ENCODE results near the gene TBCEL. TPM values are rescaled to one million over a fixed set of nuclear protein-coding genes. Genes with fewer than 3 reads are reported as not detected.

TBCEL gene
- total RNA-seq, 2 donors from 2014 or later = 17.7 to 24.6 TPM

DNA sequence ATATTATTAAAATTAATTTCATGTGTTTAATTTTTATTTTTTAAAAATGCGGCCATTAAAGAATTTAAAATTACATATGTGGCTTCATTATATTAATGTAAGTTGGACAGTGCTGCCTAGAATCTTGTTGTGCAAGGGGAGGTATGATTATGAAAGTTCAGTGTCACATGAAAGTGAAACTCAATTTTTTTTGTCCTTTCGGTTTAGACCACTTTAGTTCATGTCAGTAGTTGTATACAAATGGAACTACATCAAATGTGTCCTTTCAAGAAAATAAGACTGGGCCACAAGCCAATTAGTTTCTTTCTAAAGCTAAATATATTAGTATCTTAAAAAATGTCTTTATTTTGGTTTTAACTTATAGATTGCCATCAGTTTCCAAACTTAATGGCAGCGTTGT, 35.7 kb downstream of the TBCEL start:
- no peaks in the 10 kb centered on the region for H3K36me3 ChIP-seq
- no peak overlapping the region for H3K27ac ChIP-seq
- no peak for DNase-seq (ENCODE audit: low spot score)
- no peaks in the 10 kb centered on the region for H3K4me1 ChIP-seq (ENCODE audit: control insufficient read depth in 1 of 2, low read depth in 2 of 2)
- TF ChIP-seq, protein P1, sequence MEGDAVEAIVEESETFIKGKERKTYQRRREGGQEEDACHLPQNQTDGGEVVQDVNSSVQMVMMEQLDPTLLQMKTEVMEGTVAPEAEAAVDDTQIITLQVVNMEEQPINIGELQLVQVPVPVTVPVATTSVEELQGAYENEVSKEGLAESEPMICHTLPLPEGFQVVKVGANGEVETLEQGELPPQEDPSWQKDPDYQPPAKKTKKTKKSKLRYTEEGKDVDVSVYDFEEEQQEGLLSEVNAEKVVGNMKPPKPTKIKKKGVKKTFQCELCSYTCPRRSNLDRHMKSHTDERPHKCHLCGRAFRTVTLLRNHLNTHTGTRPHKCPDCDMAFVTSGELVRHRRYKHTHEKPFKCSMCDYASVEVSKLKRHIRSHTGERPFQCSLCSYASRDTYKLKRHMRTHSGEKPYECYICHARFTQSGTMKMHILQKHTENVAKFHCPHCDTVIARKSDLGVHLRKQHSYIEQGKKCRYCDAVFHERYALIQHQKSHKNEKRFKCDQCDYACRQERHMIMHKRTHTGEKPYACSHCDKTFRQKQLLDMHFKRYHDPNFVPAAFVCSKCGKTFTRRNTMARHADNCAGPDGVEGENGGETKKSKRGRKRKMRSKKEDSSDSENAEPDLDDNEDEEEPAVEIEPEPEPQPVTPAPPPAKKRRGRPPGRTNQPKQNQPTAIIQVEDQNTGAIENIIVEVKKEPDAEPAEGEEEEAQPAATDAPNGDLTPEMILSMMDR (IDR thresholded peaks at IDR 0.05) = no peak
- H3K9me3 ChIP-seq = no peaks in the 10 kb centered on the region
- no peak overlapping the region for H3K4me3 ChIP-seq
- no peaks in the 10 kb centered on the region for H3K27me3 ChIP-seq (replicated peaks; ENCODE audit: insufficient read depth)
- no peak for ATAC-seq (ENCODE audit: insufficient number of reproducible peaks, low FRiP score, low read depth)

DNA sequence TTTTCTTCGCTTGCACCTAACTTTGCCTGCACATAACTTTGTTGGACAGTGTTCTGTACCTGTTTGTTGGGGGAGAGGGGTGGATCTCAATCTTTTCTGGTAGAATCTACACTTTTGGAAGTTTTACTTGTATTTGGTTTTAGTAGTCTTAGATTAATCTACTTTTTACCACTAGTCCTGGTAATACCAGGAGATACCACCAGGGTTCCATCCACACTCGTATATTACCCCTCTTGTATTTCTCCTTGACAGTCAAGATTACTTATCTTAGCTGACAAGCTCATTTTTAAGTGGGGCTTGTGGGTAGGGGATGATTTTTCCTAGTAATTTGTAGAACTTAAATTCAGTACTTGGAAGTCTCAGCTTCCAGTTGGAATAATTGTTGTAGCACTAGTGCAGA, 39.8 kb downstream of the TBCEL start:
- H3K36me3 ChIP-seq = no peaks in the 10 kb centered on the region
- no peaks in the 10 kb centered on the region for H3K9me3 ChIP-seq
- no peak overlapping the region for H3K4me3 ChIP-seq
- no peaks in the 10 kb centered on the region for H3K4me1 ChIP-seq (ENCODE audit: control insufficient read depth in 1 of 2, low read depth in 2 of 2)
- H3K27me3 ChIP-seq (replicated peaks; ENCODE audit: insufficient read depth) = no peaks in the 10 kb centered on the region
- ATAC-seq (ENCODE audit: insufficient number of reproducible peaks, low FRiP score, low read depth) = no peak
- DNase-seq (ENCODE audit: low spot score) = no peak
- TF ChIP-seq, protein P1 (IDR thresholded peaks at IDR 0.05) = peak; percentile 37
- H3K27ac ChIP-seq = no peak overlapping the region

DNA sequence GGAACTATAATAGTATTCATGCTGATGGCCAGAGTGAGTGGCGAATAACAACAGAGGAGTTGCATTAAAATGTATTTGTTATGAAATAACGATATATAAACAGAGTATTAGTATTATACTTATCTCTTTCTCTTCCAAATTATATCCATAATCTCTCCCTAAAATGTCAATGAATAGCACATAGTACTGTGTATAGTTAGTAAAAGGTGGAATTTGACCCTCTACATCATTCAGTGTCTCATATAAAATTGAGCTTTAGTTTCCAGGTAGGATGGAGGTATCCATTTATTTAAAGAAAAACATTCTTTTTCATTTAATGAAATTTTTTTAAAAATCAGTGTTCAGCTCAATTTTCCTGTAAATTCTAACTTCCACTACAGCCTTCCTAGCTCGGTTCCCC, 42.7 kb downstream of the TBCEL start:
- Histone ChIP-seq H3K9me3 (no peaks in the 10 kb centered on the region), H3K4me3 (no peak overlapping the region), H3K27me3 (replicated peaks; ENCODE audit: insufficient read depth) (no peaks in the 10 kb centered on the region), H3K36me3 (no peaks in the 10 kb centered on the region), H3K4me1 (ENCODE audit: control insufficient read depth in 1 of 2, low read depth in 2 of 2) (peaks cover 7 to 9% of the 10 kb centered on the region in 2 donors), H3K27ac (no peak overlapping the region)
- ATAC-seq (ENCODE audit: insufficient number of reproducible peaks, low FRiP score, low read depth) = no peak
- TF ChIP-seq, protein P1 (IDR thresholded peaks at IDR 0.05) = no peak
- no peak for DNase-seq (ENCODE audit: low spot score)

DNA sequence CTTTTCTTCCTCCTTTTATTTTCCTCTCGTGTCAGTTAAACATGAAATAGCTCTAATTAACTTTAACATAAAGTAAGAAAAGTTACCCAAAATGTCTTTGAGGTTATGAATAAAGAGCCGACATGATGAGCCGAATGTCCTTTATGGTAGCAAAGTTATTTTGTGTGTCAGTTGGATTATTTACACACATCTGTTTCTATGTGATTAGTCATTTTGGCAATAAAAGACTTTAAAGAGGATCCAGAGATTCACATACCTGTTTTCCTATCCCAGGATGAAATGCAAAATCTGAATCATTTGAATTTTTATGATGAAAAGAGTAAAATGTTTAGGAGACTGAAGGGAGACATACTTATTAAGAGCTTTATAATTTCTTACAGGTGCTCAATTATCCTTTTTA, 43.1 kb downstream of the TBCEL start:
- TF ChIP-seq, protein P1 (IDR thresholded peaks at IDR 0.05) = no peak
- no peak for DNase-seq (ENCODE audit: low spot score)
- no peak for ATAC-seq (ENCODE audit: insufficient number of reproducible peaks, low FRiP score, low read depth)

DNA sequence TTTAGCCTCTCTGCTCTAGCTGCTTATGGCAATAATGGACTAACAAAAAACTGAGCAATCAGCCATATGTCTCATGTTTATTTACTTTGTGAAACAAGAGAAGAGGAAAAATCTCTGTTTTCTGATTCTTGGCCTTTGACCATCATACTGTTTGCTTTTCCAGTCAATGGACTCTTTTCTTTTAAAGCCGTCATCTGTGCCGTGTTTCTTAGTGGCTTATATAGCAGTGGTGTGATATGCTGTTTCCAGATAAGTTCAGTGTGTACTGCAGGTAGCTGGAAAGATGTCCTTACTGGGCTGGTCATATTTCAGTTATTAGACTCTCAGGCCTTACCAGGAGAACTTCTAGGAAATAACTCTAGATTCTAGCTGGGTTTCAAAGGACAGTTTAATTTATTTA, 43.6 kb downstream of the TBCEL start:
- H3K36me3 ChIP-seq = no peaks in the 10 kb centered on the region
- no peak overlapping the region for H3K4me3 ChIP-seq
- TF ChIP-seq, protein P1 (IDR thresholded peaks at IDR 0.05) = no peak
- ATAC-seq (ENCODE audit: insufficient number of reproducible peaks, low FRiP score, low read depth) = no peak
- no peaks in the 10 kb centered on the region for H3K9me3 ChIP-seq
- H3K4me1 ChIP-seq (ENCODE audit: control insufficient read depth in 1 of 2, low read depth in 2 of 2) = peaks cover 12 to 14% of the 10 kb centered on the region in 2 donors
- no peak for DNase-seq (ENCODE audit: low spot score)
- H3K27ac ChIP-seq = no peak overlapping the region
- H3K27me3 ChIP-seq (replicated peaks; ENCODE audit: insufficient read depth) = no peaks in the 10 kb centered on the region

More for the DNA sequence above, 43.1 kb downstream of the TBCEL start:
- no peaks in the 10 kb centered on the region for H3K9me3 ChIP-seq
- H3K36me3 ChIP-seq = no peaks in the 10 kb centered on the region
- H3K4me1 ChIP-seq (ENCODE audit: control insufficient read depth in 1 of 2, low read depth in 2 of 2) = peaks cover 11 to 13% of the 10 kb centered on the region in 2 donors
- no peaks in the 10 kb centered on the region for H3K27me3 ChIP-seq (replicated peaks; ENCODE audit: insufficient read depth)
- H3K27ac ChIP-seq = no peak overlapping the region
- no peak overlapping the region for H3K4me3 ChIP-seq
